GM19025 (cell line): ENCODE measurements around the gene TRNT1.

Experiments used
- ATAC-seq: cut with Tn5 transposase; IDR thresholded peaks from one replicate; pipeline ENCODE4 v1.9.1; 2021; ENCODE audit warnings: mild to moderate bottlenecking, low read depth, moderate library complexity; ENCODE audit not compliant: unreplicated experiment

Gene TRNT1

GRCh38 chr3:3177861-3178497 is 51.2 kb downstream of the TRNT1 start:
- ATAC-seq: no peak

GRCh38 chr3:3178498-3179328 is 52.0 kb downstream of the TRNT1 start:
- ATAC-seq: no peak

DNA sequence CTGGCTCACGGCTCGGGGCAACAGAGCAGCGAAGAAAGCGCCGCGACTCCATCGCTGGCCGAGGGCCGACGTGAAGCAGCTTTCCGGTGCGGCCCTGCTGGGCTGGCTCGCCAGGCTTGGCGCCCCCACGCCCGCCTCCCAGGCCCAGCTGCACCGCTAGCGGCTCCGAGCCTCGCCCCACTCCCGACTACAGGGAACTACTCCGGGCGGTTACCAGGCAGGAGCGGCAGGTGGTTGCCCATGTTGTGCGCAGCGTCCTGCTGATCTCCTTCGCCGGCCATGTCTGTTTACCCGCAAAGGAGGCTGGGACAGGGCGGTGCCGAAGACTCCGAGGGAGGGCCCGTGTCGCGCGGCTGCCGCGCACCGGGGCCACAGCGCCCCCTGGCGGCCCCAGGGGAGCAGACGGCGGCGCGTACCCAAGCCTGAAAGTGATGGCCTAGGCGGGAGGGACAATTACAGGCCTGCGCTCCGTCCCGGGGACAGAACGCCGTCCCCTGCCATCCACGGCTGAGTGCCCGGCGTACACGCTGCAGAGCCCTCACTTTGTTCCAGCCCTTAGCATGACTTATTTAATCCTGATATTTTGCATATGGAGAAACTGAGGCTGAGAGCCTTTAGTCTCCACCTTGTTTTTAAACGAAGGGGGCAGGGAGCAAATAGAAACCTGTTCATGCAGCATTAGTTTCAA is 52.8 kb downstream of the TRNT1 start, which contains the start of gene CRBN:
Gene CRBN (minus strand): TSS at position 285 of the 688 bp plus-strand sequence. CDS start 4 bp downstream, at position 281.
- ATAC-seq: peak; percentile 99

DNA sequence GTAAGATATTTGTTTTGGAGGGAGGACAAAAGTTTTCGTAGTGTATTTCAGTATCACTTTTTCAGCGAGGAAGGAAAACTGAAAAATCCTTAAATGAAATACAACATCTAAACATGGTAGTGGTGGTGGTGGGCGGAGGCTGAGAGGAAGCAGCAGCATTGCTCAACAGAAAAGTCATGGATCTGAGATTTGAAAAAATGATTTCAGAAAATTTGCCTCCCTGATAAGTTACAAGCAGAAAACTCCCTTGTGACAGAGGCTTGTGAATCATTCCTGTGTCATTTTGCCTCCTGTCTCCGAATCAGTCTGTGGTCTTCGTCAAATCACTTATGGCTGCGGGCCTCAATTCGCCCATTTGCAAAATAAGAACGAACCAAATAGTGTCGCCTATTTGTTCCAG is 53.7 kb downstream of the TRNT1 start:
- no peak for ATAC-seq

DNA sequence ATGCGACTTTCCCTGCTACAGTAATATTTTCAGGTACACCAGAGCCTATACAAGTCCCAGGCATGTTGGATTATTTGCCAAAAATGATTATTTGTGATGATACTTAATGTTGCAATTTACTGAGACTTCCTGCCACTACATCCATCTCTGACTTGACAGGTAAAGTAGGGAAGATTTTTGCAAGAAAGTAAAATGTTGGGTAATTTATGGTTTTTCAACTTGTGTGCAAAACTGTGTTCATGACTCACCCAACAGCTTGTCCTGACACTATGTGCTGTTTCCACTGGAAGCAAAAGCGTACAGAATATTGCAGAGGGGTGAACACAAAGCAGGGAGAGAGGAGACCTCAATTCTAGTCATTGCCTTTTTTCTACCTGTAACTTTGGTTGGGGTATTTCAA is 58.1 kb downstream of the TRNT1 start:
- ATAC-seq: no peak

- no peak for ATAC-seq
Measured at GRCh38 chr3:3189102-3189727, 62.5 kb downstream of the TRNT1 start.

DNA sequence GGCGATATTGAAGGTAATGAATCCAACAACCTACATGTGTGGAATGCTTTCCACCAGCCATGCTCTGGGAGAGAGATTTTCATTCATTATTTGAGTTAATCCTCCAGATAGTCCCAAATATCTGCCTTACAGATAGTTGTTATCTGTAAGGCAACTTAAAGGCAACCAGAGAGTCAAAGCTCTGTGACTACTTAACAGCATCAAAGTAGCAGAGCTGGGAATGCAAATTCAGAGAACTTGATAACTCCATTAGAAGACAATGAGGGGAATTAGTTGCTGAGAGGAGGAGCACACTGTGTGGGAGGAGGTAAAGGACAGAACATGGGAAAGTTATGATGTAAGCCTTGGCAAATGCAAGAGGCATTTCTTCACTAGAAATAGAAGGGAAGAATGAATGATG is 63.2 kb downstream of the TRNT1 start:
- no peak for ATAC-seq

DNA sequence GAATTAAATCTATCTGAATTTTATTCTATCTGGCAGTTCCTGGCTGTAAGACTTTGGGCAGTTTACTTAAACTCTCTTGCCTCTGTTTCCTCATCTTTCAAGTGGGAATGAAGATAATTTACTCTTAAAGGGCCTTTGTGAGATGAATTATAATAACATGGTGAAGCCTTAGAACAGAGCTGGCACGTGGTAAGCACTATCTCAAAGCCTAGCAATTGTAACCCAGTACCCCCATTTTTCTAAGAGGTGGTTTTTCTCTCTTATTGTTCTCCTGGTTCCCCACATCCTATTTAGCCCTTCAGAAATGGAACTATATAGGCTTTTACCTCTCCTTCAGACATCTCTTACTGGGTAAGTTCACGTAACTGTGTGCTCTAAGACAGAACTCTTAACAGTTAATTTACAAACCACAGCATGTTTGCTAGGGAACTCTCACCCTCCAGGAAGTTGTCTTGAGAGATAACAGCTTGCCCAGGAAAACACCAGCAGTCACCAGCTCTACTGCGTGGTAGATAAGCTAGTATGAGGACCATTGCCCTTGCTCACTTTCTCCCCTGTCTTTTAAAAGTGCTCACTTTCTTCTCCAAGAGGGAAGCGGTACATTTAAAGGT is 65.0 kb downstream of the TRNT1 start:
- no peak for ATAC-seq

DNA sequence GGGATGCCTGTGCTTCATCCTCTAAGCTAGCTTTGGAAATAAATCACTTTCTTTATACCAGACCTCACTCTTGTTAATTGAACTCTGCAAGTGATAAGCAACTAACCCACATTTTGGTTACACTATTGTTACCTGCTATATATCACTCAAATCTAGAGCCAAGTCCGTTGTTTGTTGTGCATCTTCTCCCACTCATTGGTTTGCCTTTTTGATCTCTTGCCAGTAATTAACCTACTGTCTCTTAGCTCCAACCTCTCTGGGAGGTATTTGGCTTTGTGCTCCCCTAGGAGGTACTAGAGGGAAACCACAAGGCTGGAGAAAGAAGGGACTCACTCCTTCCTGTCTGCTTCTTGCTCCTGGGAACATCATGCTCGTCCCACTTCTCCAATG is 65.5 kb downstream of the TRNT1 start:
- no peak for ATAC-seq

DNA sequence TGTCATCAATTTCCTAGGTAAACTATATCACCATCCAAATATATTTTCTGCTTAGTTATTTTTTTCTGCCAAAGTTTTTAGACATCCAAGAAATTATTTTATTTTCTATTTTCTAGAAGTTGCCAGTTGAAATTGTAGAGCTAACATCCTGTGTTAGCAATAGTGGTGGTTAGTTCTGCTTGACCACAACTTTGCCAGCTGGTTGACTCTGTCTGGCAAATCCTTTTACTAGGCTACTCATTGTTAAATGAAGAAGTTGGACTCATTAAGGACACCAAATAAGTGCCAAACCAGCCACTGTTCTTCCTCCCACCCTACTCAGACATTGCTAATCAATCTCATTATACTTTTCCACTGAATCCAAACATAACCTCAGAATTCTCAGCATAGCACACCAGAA is 68.1 kb downstream of the TRNT1 start:
- ATAC-seq: no peak

DNA sequence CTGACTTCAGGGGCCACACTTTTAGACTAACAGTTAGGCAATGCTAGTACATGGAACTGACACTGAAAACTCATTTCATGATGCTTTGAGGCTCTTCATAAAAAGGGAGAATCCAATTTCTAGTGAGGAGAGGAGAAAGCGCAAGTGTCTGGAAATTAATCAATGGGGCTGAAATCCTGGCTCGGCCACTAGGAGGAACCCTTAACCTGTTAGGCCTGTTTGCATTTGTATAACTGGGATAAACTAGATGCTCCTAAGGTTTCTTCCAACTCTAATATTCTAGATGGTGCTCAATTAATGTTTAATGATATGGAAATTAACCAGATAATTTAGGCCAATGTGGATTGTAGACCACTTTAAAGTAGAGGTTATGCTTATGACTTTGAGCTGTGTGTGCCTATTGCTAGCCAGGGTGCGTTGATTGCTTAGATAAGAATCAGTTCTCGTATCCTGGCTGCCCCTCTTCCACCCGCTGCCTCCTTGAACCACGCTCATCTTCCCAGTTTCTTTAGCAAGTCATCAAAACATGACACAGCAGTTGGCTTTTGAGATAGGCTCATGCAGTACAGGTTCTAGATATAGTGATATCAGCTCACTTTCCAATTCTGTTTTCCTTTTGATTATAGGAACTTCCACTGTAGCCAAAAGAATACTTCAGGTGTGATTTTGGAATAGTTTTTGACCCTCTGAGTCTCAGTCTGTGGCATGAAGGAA is 69.6 kb downstream of the TRNT1 start:
- ATAC-seq: no peak
